GM12872 (cell line): ENCODE measurements around the gene ADARB2.

Experiments used
- CTCF ChIP-seq: IDR thresholded peaks from 3 replicates; pipeline ENCODE4 v1.5.1; 2011; ENCODE audit warnings: low read depth, mild to moderate bottlenecking, low read length, moderate library complexity; ENCODE audit not compliant: insufficient read depth

Gene ADARB2

GRCh38 chr10:1737222-1738061 lies at the start of gene ADARB2:
ADARB2 (minus strand) TSS chr10:1737525.
- TF ChIP-seq CTCF: no peak

- TF ChIP-seq CTCF: no peak
These were observed 48.5 kb upstream of the ADARB2 start for GRCh38 chr10:1785835-1786234.

- no peak for TF ChIP-seq CTCF
These were observed 45.5 kb upstream of the ADARB2 start for GRCh38 chr10:1782841-1783240.

GRCh38 chr10:1779796-1780195 lies 42.5 kb upstream of the ADARB2 start:
- no peak for TF ChIP-seq CTCF

- TF ChIP-seq CTCF: no peak
These were observed 41.1 kb upstream of the ADARB2 start for GRCh38 chr10:1778375-1778969.

GRCh38 chr10:1776127-1776662 lies 38.9 kb upstream of the ADARB2 start:
- no peak for TF ChIP-seq CTCF

- TF ChIP-seq CTCF: no peak
These were observed 37.5 kb upstream of the ADARB2 start for GRCh38 chr10:1774796-1775195.
